Mesothelial cell of epicardium (in vitro differentiated cells): ENCODE measurements around the gene TBC1D17. TPM values are rescaled to one million over a fixed set of nuclear protein-coding genes. Genes with fewer than 3 reads are reported as not detected.
A peak's percentile ranks its signal among the peaks of the same experiment; 100 is the strongest.

Source experiments
- DNase-seq, 2 experiments: peaks; one replicate each; pipeline ENCODE4 v3.0.0; 2021; ENCODE audit warnings: low spot score in 2 of 2; ENCODE audit not compliant: unreplicated experiment in 2 of 2
- H3K27ac Mint-ChIP-seq: 2 replicates; pipeline ENCODE4 v1.8.0; 2021; ENCODE audit warnings: mixed read lengths
- H3K27me3 Mint-ChIP-seq: 2 replicates; pipeline ENCODE4 v1.8.0; 2021; ENCODE audit warnings: low read depth, mixed read lengths
- H3K36me3 Mint-ChIP-seq: 2 replicates; pipeline ENCODE4 v1.8.0; 2021; ENCODE audit warnings: mixed read lengths
- H3K4me1 Mint-ChIP-seq: 2 replicates; pipeline ENCODE4 v1.8.0; 2021; ENCODE audit warnings: mixed read lengths
- H3K4me3 Mint-ChIP-seq: 2 replicates; pipeline ENCODE4 v1.8.0; 2021; ENCODE audit warnings: mild to moderate bottlenecking, moderate library complexity, mixed read lengths
- H3K9me3 Mint-ChIP-seq: 2 replicates; pipeline ENCODE4 v1.8.0; 2021; ENCODE audit warnings: mixed read lengths
- CTCF ChIP-seq: fragments of 200-600 bp; sonication (generic); IDR thresholded peaks from one replicate; pipeline ENCODE4 v1.5.0; 2021; ENCODE audit warnings: antibody characterized with exemption; ENCODE audit not compliant: unreplicated experiment
- total RNA-seq: library from RNA; stranded (reverse); gene quantifications from 3 replicates; pipeline ENCODE4 v1.2.1, GENCODE V29; 2021

TBC1D17 gene
- total RNA-seq, 1 donor from 2014 or later, result 49.7 TPM

GRCh38 chr19:49927526-49928264 is 50.2 kb downstream of the TBC1D17 start:
- TF ChIP-seq CTCF, result no peak
- no peaks in the 10 kb centered on the region for H3K27me3 Mint-ChIP-seq
- H3K4me3 Mint-ChIP-seq, result peak overlapping the region; percentile 88
- peaks cover 24% of the 10 kb centered on the region for H3K36me3 Mint-ChIP-seq
- no peak for DNase-seq
- H3K27ac Mint-ChIP-seq, result peak overlapping the region; percentile 98
- H3K9me3 Mint-ChIP-seq, result no peaks in the 10 kb centered on the region
- peaks cover 22% of the 10 kb centered on the region for H3K4me1 Mint-ChIP-seq

- peak; percentile 94 to 96 for DNase-seq
- Mint-ChIP-seq H3K36me3 (peaks cover 28% of the 10 kb centered on the region), H3K4me1 (peaks cover 22% of the 10 kb centered on the region), H3K4me3 (peak within 1 kb of the TSS; percentile 88), H3K9me3 (no peaks in the 10 kb centered on the region), H3K27ac (peak within 1 kb of the TSS; percentile 99), H3K27me3 (no peaks in the 10 kb centered on the region)
- no peak for TF ChIP-seq CTCF
These were observed 51.7 kb downstream of the TBC1D17 start, which contains the start of the genes ATF5 and NUP62 for GRCh38 chr19:49929121-49929610. Gene ATF5 (plus strand): TSS chr19:49929205. CDS start chr19:49930851, 1,646 bp downstream. Gene NUP62 (minus strand): TSS chr19:49929504. CDS start chr19:49909807, 19,697 bp downstream.

GRCh38 chr19:49929611-49930482 is 52.3 kb downstream of the TBC1D17 start:
- peaks cover 22% of the 10 kb centered on the region for H3K4me1 Mint-ChIP-seq
- peak overlapping the region; percentile 99 for H3K27ac Mint-ChIP-seq
- peaks cover 28% of the 10 kb centered on the region for H3K36me3 Mint-ChIP-seq
- peak overlapping the region; percentile 88 for H3K4me3 Mint-ChIP-seq
- H3K9me3 Mint-ChIP-seq, result no peaks in the 10 kb centered on the region
- DNase-seq, result peak; percentile 86 to 90
- H3K27me3 Mint-ChIP-seq, result no peaks in the 10 kb centered on the region
- TF ChIP-seq CTCF, result no peak

GRCh38 chr19:49930483-49931011 is 53.0 kb downstream of the TBC1D17 start:
- no peak for TF ChIP-seq CTCF
- H3K4me1 Mint-ChIP-seq, result peaks cover 22% of the 10 kb centered on the region
- H3K36me3 Mint-ChIP-seq, result peaks cover 25% of the 10 kb centered on the region
- H3K27me3 Mint-ChIP-seq, result no peaks in the 10 kb centered on the region
- DNase-seq, result no peak
- no peaks in the 10 kb centered on the region for H3K9me3 Mint-ChIP-seq
- H3K4me3 Mint-ChIP-seq, result peak overlapping the region; percentile 88
- peak overlapping the region; percentile 99 for H3K27ac Mint-ChIP-seq

- no peak overlapping the region for H3K4me3 Mint-ChIP-seq
- peaks cover 22% of the 10 kb centered on the region for H3K4me1 Mint-ChIP-seq
- H3K27ac Mint-ChIP-seq, result no peak overlapping the region
- no peaks in the 10 kb centered on the region for H3K9me3 Mint-ChIP-seq
- no peak for DNase-seq
- peaks cover 22% of the 10 kb centered on the region for H3K36me3 Mint-ChIP-seq
- H3K27me3 Mint-ChIP-seq, result peaks cover 5% of the 10 kb centered on the region
- no peak for TF ChIP-seq CTCF
These were observed 54.0 kb downstream of the TBC1D17 start for GRCh38 chr19:49931293-49932040.
